ENCODE measurements around the gene ADAMTS17. TPM values are rescaled to one million over a fixed set of nuclear protein-coding genes. Genes with fewer than 3 reads are reported as not detected.
A peak's percentile ranks its signal among the peaks of the same experiment; 100 is the strongest.

ADAMTS17 gene
- total and polyA plus RNA-seq, 5 donors from 2014 or later = 0.20 to 8.2 (median 0.67) TPM; not detected in 1

DNA sequence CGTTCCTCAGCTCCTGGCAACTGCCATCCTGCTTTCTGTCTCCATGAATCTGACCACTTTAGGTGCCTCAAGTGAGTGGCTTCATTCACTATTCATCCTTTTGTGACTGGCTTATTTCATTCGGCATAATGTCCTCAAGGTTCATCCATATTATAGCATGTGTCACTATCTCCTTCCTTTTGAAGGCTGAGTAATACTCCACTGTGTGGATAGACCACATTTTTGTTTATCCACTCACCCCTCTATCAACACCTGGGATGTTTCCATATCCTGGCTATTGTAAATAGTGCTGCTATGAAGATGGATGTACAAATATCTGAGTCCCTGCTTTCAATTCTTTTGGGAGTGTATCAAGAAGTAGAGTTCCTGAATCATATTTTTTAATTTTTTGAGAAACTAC is 98.8 kb downstream of the ADAMTS17 start:
- H3K4me1 Mint-ChIP-seq = no peaks in the 10 kb centered on the region
- H3K27me3 ChIP-seq (ENCODE audit: control insufficient read depth, insufficient read depth, low read length) = no peaks in the 10 kb centered on the region
- DNase-seq = no peak
- no peak for ATAC-seq (ENCODE audit: low read depth in 2 of 2)
- H3K36me3 Mint-ChIP-seq = peaks cover 22% of the 10 kb centered on the region
- H3K4me1 ChIP-seq (ENCODE audit: control insufficient read depth, insufficient read depth, low read length, poor library complexity, severe bottlenecking) = no peaks in the 10 kb centered on the region
- H3K4me3 ChIP-seq (ENCODE audit: low read depth, low read length) = no peak overlapping the region
- H3K9me3 ChIP-seq (ENCODE audit: control insufficient read depth in 2 of 2, low read length in 2 of 2) = no peaks in the 10 kb centered on the region
- no peak overlapping the region for H3K4me3 Mint-ChIP-seq
- no peaks in the 10 kb centered on the region for H3K27me3 Mint-ChIP-seq
- H3K27ac ChIP-seq (ENCODE audit: insufficient read depth, low read length, poor library complexity, severe bottlenecking) = no peak overlapping the region
- H3K27ac Mint-ChIP-seq = no peak overlapping the region
- H3K9me3 Mint-ChIP-seq = peaks cover 0 to 3% (median 0%) of the 10 kb centered on the region in 7 donors
- no peaks in the 10 kb centered on the region for H3K36me3 ChIP-seq (ENCODE audit: control insufficient read depth, insufficient read depth, low read length)

DNA sequence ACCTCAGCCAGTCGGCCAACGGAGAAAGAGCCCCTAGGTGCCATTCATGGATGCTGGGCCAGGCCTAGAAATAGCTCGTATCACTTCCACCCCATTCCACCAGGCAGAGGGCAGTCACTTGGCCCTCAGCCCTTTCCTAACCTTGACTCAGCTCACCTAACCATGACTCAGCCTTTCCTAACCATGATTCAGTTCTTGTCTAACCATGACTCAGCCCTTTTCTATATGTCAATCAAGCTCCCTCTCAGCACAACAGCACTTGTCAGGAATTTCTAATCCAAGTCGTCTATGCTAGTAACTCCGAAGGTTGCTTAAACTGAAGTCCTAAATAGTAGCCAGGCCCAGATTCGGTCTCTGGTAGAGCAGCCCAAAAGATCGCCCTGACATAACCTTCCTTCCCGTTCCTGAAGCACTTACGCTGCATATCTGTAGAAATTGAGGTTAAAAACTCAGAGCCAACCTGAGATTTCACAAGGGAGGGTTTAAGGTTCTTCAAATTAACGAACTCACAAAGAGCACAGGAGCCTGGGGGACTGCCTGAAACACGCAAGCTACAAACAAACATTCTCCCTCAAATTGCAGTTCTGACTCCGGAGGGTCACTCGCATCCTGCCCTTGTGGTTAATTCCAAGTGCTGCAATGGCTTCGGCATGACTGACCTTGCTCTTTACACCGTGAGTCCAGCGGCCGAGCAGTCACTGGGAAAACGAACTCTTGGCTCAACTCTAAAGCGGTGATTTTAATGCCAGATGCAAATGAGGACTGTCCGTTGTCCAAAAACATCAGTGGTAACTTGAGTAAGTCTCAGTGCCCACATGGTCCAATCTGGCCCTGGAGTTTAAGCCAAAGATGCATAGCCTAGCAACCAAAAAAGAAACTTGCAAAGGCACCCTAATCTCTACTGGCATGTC is 99.9 kb downstream of the ADAMTS17 start:
- Mint-ChIP-seq H3K36me3 (peaks cover 22% of the 10 kb centered on the region), H3K4me3 (no peak overlapping the region), H3K27ac (no peak overlapping the region), H3K27me3 (no peaks in the 10 kb centered on the region), H3K4me1 (no peaks in the 10 kb centered on the region), H3K9me3 (peaks cover 0 to 3% (median 0%) of the 10 kb centered on the region in 7 donors)
- Histone ChIP-seq H3K27ac (ENCODE audit: insufficient read depth, low read length, poor library complexity, severe bottlenecking) (no peak overlapping the region), H3K4me3 (ENCODE audit: low read depth, low read length) (no peak overlapping the region), H3K36me3 (ENCODE audit: control insufficient read depth, insufficient read depth, low read length) (no peaks in the 10 kb centered on the region), H3K9me3 (ENCODE audit: control insufficient read depth in 2 of 2, low read length in 2 of 2) (no peaks in the 10 kb centered on the region), H3K27me3 (ENCODE audit: control insufficient read depth, insufficient read depth, low read length) (no peaks in the 10 kb centered on the region), H3K4me1 (ENCODE audit: control insufficient read depth, insufficient read depth, low read length, poor library complexity, severe bottlenecking) (no peaks in the 10 kb centered on the region)
- DNase-seq (no peak), ATAC-seq (ENCODE audit: low read depth in 2 of 2) (no peak)

- peaks cover 17% of the 10 kb centered on the region for H3K36me3 Mint-ChIP-seq
- Histone ChIP-seq H3K9me3 (ENCODE audit: control insufficient read depth in 2 of 2, low read length in 2 of 2) (no peaks in the 10 kb centered on the region), H3K4me1 (ENCODE audit: control insufficient read depth, insufficient read depth, low read length, poor library complexity, severe bottlenecking) (no peaks in the 10 kb centered on the region), H3K36me3 (ENCODE audit: control insufficient read depth, insufficient read depth, low read length) (no peaks in the 10 kb centered on the region), H3K27ac (ENCODE audit: insufficient read depth, low read length, poor library complexity, severe bottlenecking) (no peak overlapping the region), H3K4me3 (ENCODE audit: low read depth, low read length) (no peak overlapping the region), H3K27me3 (ENCODE audit: control insufficient read depth, insufficient read depth, low read length) (no peaks in the 10 kb centered on the region)
- H3K4me1 Mint-ChIP-seq = no peaks in the 10 kb centered on the region
- no peaks in the 10 kb centered on the region for H3K27me3 Mint-ChIP-seq
- no peak overlapping the region for H3K4me3 Mint-ChIP-seq
- ATAC-seq (ENCODE audit: low read depth in 2 of 2) = no peak
- DNase-seq = no peak
- no peak overlapping the region for H3K27ac Mint-ChIP-seq
- H3K9me3 Mint-ChIP-seq = peaks cover 0 to 3% (median 0%) of the 10 kb centered on the region in 7 donors
Measured at GRCh38 chr15:100236981-100237720, 104.6 kb downstream of the ADAMTS17 start.

DNA sequence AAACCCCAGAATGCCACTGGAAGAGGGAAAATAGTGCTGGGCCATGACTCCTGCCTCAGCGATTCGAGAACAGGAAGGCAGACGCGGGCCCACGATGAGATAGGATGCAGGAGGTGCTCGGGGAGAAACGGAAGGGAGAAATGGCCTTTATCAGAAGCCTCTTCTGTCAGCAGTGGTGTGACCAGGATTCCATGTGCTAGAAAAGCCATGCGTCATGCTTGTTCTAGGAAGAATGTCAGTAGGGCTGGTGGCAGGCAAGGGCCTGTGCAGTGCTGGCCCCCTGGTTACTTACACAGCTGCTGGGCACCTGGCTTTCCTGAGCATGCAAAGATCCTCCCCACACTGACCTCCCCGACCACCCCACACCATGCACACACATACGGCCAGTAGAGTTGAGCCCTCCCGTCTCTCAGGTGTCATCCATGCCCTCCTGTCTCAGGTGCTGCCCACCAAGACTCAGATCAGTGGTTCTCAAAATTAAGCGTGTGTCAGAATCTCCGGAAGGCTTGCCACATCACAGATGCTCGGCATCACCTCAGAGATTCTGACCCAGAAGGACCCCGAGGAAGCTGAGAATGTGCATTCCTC is 106.7 kb downstream of the ADAMTS17 start:
- Mint-ChIP-seq H3K4me3 (no peak overlapping the region), H3K9me3 (no peaks in the 10 kb centered on the region), H3K27ac (peak overlapping the region in 1 of 3 donors; percentile 69), H3K27me3 (no peaks in the 10 kb centered on the region), H3K36me3 (peaks cover 16% of the 10 kb centered on the region), H3K4me1 (peaks cover 0 to 7% (median 3%) of the 10 kb centered on the region in 4 donors)
- H3K27me3 ChIP-seq (ENCODE audit: control insufficient read depth, insufficient read depth, low read length) = no peaks in the 10 kb centered on the region
- no peak overlapping the region for H3K27ac ChIP-seq (ENCODE audit: insufficient read depth, low read length, poor library complexity, severe bottlenecking)
- H3K9me3 ChIP-seq (ENCODE audit: control insufficient read depth in 2 of 2, low read length in 2 of 2) = no peaks in the 10 kb centered on the region
- no peak overlapping the region for H3K4me3 ChIP-seq (ENCODE audit: low read depth, low read length)
- peaks cover 3% of the 10 kb centered on the region for H3K4me1 ChIP-seq (ENCODE audit: control insufficient read depth, insufficient read depth, low read length, poor library complexity, severe bottlenecking)
- DNase-seq (no peak), ATAC-seq (ENCODE audit: low read depth in 2 of 2) (no peak)
- H3K36me3 ChIP-seq (ENCODE audit: control insufficient read depth, insufficient read depth, low read length) = no peaks in the 10 kb centered on the region

DNA sequence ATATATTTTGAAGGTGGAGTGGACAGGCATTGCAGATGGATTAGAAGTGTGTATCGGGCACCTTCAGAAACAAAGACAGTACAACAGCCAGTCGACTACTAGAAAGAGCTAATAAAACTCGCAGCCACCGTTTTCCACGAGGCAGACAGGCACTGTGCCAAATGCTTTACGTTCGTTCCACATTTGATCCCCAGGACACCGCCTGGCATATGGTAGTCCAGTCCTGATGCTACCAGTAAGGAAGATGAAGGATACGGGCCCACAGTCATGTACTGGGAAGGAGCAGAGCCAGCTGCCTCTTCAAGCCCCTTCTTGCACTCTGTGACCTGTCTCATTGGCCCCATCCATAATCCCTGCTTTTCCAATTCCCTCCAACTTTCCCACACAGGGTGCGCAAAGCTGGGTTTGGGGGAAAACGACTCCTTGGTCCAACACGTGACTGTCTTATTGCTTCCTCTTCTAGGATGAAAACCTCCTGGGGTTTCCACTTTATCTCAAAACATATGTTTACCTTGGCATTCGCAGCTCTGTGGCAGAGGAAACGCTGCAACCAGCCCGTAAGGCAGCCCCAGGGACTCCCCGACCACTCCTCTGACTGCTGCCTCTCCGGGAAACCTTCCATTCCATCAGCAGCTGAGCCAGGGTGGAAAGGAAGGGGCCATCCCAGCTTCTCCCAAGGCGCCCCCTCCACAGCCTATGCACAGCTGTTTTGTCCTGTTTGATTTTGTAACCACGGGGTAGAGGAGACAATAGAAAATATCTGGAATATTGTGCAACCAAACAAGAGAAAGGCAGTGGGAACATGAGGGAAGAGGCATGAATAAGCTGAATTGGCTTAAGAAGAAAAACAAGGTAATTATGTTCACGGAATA is 107.4 kb downstream of the ADAMTS17 start:
- Histone ChIP-seq H3K27ac (ENCODE audit: insufficient read depth, low read length, poor library complexity, severe bottlenecking) (no peak overlapping the region), H3K4me1 (ENCODE audit: control insufficient read depth, insufficient read depth, low read length, poor library complexity, severe bottlenecking) (peaks cover 6% of the 10 kb centered on the region), H3K36me3 (ENCODE audit: control insufficient read depth, insufficient read depth, low read length) (no peaks in the 10 kb centered on the region), H3K9me3 (ENCODE audit: control insufficient read depth in 2 of 2, low read length in 2 of 2) (no peaks in the 10 kb centered on the region), H3K4me3 (ENCODE audit: low read depth, low read length) (no peak overlapping the region), H3K27me3 (ENCODE audit: control insufficient read depth, insufficient read depth, low read length) (no peaks in the 10 kb centered on the region)
- Mint-ChIP-seq H3K36me3 (peaks cover 16% of the 10 kb centered on the region), H3K27ac (no peak overlapping the region), H3K4me1 (peaks cover 0 to 14% (median 5%) of the 10 kb centered on the region in 4 donors), H3K4me3 (no peak overlapping the region), H3K27me3 (no peaks in the 10 kb centered on the region), H3K9me3 (no peaks in the 10 kb centered on the region)
- DNase-seq = no peak
- no peak for ATAC-seq (ENCODE audit: low read depth in 2 of 2)

- no peak overlapping the region for H3K4me3 Mint-ChIP-seq
- no peak overlapping the region for H3K4me3 ChIP-seq (ENCODE audit: low read depth, low read length)
- no peak for DNase-seq
- no peaks in the 10 kb centered on the region for H3K36me3 ChIP-seq (ENCODE audit: control insufficient read depth, insufficient read depth, low read length)
- H3K27me3 ChIP-seq (ENCODE audit: control insufficient read depth, insufficient read depth, low read length) = no peaks in the 10 kb centered on the region
- H3K27ac ChIP-seq (ENCODE audit: insufficient read depth, low read length, poor library complexity, severe bottlenecking) = no peak overlapping the region
- no peaks in the 10 kb centered on the region for H3K9me3 ChIP-seq (ENCODE audit: control insufficient read depth in 2 of 2, low read length in 2 of 2)
- no peak for ATAC-seq (ENCODE audit: low read depth in 2 of 2)
- H3K36me3 Mint-ChIP-seq = peaks cover 22% of the 10 kb centered on the region
- H3K9me3 Mint-ChIP-seq = no peaks in the 10 kb centered on the region
- H3K4me1 Mint-ChIP-seq = peaks cover 0 to 19% (median 7%) of the 10 kb centered on the region in 4 donors
- H3K27ac Mint-ChIP-seq = no peak overlapping the region
- peaks cover 6% of the 10 kb centered on the region for H3K4me1 ChIP-seq (ENCODE audit: control insufficient read depth, insufficient read depth, low read length, poor library complexity, severe bottlenecking)
- no peaks in the 10 kb centered on the region for H3K27me3 Mint-ChIP-seq
Measured at GRCh38 chr15:100230784-100231183, 111.0 kb downstream of the ADAMTS17 start.

All from CD4-positive, CD25-positive, alpha-beta regulatory T cell (primary cell).